Peyer's patch (tissue), 4 donors: ENCODE data around the gene RAB37. TPM values are rescaled to one million over a fixed set of nuclear protein-coding genes. Genes with fewer than 3 reads are reported as not detected.

Experiments
- DNase-seq, 3 donors: peaks; one replicate each; pipeline ENCODE4 v3.0.0-alpha.2; 2017 to 2019
- H3K27ac ChIP-seq, 4 donors: fragments of 200-600 bp; sonication (generic); one replicate each; pipeline ENCODE4 v1.5.1; 2016 to 2019
- H3K27me3 ChIP-seq, 2 donors: fragments of 200-600 bp; sonication (generic); one replicate each; pipeline ENCODE4 v1.5.1; 2019
- H3K36me3 ChIP-seq, 3 donors: fragments of 200-600 bp; sonication (generic); one replicate each; pipeline ENCODE4 v1.5.1; 2016 to 2019
- H3K4me1 ChIP-seq, 4 donors: fragments of 200-600 bp; sonication (generic); one replicate each; pipeline ENCODE4 v1.5.1; 2016 to 2019
- H3K4me3 ChIP-seq, 4 donors: fragments of 200-600 bp; sonication (generic); 1 replicate in 3 of 4; 2 replicates in 1 of 4; pipeline ENCODE4 v1.5.1; 2016 to 2019; ENCODE audit warnings: mild to moderate bottlenecking in 1 of 4
- H3K9me3 ChIP-seq, 4 donors: fragments of 200-600 bp; sonication (generic); one replicate each; pipeline ENCODE4 v1.5.1; 2016 to 2019; ENCODE audit warnings: mild to moderate bottlenecking in 1 of 4
- CTCF ChIP-seq, 6 experiments: fragments of 450-650 bp in 4 of 6; fragments of 200-600 bp in 2 of 6; sonication (generic) in 1 of 6; IDR thresholded peaks; one replicate each; pipeline ENCODE4 v1.5.1; 2017 to 2019; ENCODE audit warnings: antibody characterized with exemption in 6 of 6, mild to moderate bottlenecking in 3 of 6, moderate library complexity in 1 of 6
- POLR2A ChIP-seq, 2 donors: fragments of 450-650 bp; IDR thresholded peaks; one replicate each; pipeline ENCODE4 v1.5.1; 2017; ENCODE audit warnings: antibody characterized with exemption in 2 of 2, mild to moderate bottlenecking in 2 of 2, moderate library complexity in 2 of 2
- total RNA-seq, 4 donors: library from RNA; depleted of rRNA; stranded (reverse); fragments of >200 nt; gene quantifications; one replicate each; pipeline ENCODE4 v1.1.0, GENCODE V29; 2016

Gene RAB37
- total RNA-seq, 4 donors from 2014 or later = 1.1 to 35.5 (median 4.4) TPM

- no peak for DNase-seq
- Histone ChIP-seq H3K4me1 (no peaks in the 10 kb centered on the region), H3K9me3 (no peaks in the 10 kb centered on the region), H3K27me3 (no peaks in the 10 kb centered on the region), H3K4me3 (no peak overlapping the region), H3K27ac (no peak overlapping the region), H3K36me3 (no peaks in the 10 kb centered on the region)
- TF ChIP-seq CTCF (IDR thresholded peaks at IDR 0.05) = no peak
- TF ChIP-seq POLR2A (IDR thresholded peaks at IDR 0.05) = no peak
These were observed 33.7 kb upstream of the RAB37 start for GRCh38 chr17:74703311-74703710.

- no peak for TF ChIP-seq CTCF (IDR thresholded peaks at IDR 0.05)
- TF ChIP-seq POLR2A (IDR thresholded peaks at IDR 0.05) = no peak
- no peaks in the 10 kb centered on the region for H3K27me3 ChIP-seq
These were observed 32.5 kb upstream of the RAB37 start for GRCh38 chr17:74704544-74704943.

GRCh38 chr17:74711058-74711824 is 25.8 kb upstream of the RAB37 start:
- no peaks in the 10 kb centered on the region for H3K27me3 ChIP-seq

More at GRCh38 chr17:74704544-74704943, 32.5 kb upstream of the RAB37 start:
- DNase-seq = no peak
- no peak overlapping the region for H3K4me3 ChIP-seq
- H3K27ac ChIP-seq = no peak overlapping the region
- no peaks in the 10 kb centered on the region for H3K36me3 ChIP-seq
- no peaks in the 10 kb centered on the region for H3K9me3 ChIP-seq
- H3K4me1 ChIP-seq = no peaks in the 10 kb centered on the region

GRCh38 chr17:74712301-74712700 is 24.8 kb upstream of the RAB37 start:
- no peak for DNase-seq
- H3K36me3 ChIP-seq = no peaks in the 10 kb centered on the region
- H3K27me3 ChIP-seq = no peaks in the 10 kb centered on the region
- H3K4me3 ChIP-seq = peak overlapping the region in 1 of 4 donors; percentile 10
- H3K4me1 ChIP-seq = peaks cover 0 to 6% (median 0%) of the 10 kb centered on the region in 4 donors
- peak overlapping the region in 1 of 4 donors; percentile 9 for H3K27ac ChIP-seq
- TF ChIP-seq CTCF (IDR thresholded peaks at IDR 0.05) = no peak
- TF ChIP-seq POLR2A (IDR thresholded peaks at IDR 0.05) = no peak
- no peaks in the 10 kb centered on the region for H3K9me3 ChIP-seq

More at GRCh38 chr17:74711058-74711824, 25.8 kb upstream of the RAB37 start:
- Histone ChIP-seq H3K4me1 (peaks cover 0 to 6% (median 0%) of the 10 kb centered on the region in 4 donors), H3K4me3 (no peak overlapping the region), H3K36me3 (no peaks in the 10 kb centered on the region), H3K9me3 (no peaks in the 10 kb centered on the region), H3K27ac (no peak overlapping the region)
- no peak for DNase-seq
- no peak for TF ChIP-seq POLR2A (IDR thresholded peaks at IDR 0.05)

GRCh38 chr17:74712756-74713155 is 24.3 kb upstream of the RAB37 start, which contains the start of gene CD300LF:
Gene CD300LF (minus strand): TSS chr17:74712923. CDS start chr17:74712866, 57 bp downstream.
- peak in 2 of 3 donors; percentile 52 to 61 for DNase-seq
- H3K4me3 ChIP-seq = peak within 1 kb of the TSS in 1 of 4 donors; percentile 10
- no peak for TF ChIP-seq CTCF (IDR thresholded peaks at IDR 0.05)
- TF ChIP-seq POLR2A (IDR thresholded peaks at IDR 0.05) = no peak
- H3K9me3 ChIP-seq = no peaks in the 10 kb centered on the region
- peak within 1 kb of the TSS in 1 of 4 donors; percentile 9 for H3K27ac ChIP-seq
- peaks cover 0 to 6% (median 0%) of the 10 kb centered on the region in 4 donors for H3K4me1 ChIP-seq
- no peaks in the 10 kb centered on the region for H3K36me3 ChIP-seq
- H3K27me3 ChIP-seq = no peaks in the 10 kb centered on the region

- H3K27me3 ChIP-seq = no peaks in the 10 kb centered on the region
- peak overlapping the region in 1 of 4 donors; percentile 9 for H3K27ac ChIP-seq
- no peak overlapping the region for H3K4me3 ChIP-seq
- peaks cover 0 to 6% (median 0%) of the 10 kb centered on the region in 4 donors for H3K4me1 ChIP-seq
- no peaks in the 10 kb centered on the region for H3K9me3 ChIP-seq
- TF ChIP-seq POLR2A (IDR thresholded peaks at IDR 0.05) (no peak), CTCF (IDR thresholded peaks at IDR 0.05) (no peak)
- DNase-seq = no peak
- no peaks in the 10 kb centered on the region for H3K36me3 ChIP-seq
These were observed 23.8 kb upstream of the RAB37 start for GRCh38 chr17:74713171-74713755.
